GOT3 (cell line): Measurements from ENCODE around the gene CCDC15.

Experiments used
- DNase-seq: peaks from one replicate; lab custom pipeline; 2025; ENCODE audit warnings: mixed read lengths; lab: John Stamatoyannopoulos, UW

CCDC15 gene

DNA sequence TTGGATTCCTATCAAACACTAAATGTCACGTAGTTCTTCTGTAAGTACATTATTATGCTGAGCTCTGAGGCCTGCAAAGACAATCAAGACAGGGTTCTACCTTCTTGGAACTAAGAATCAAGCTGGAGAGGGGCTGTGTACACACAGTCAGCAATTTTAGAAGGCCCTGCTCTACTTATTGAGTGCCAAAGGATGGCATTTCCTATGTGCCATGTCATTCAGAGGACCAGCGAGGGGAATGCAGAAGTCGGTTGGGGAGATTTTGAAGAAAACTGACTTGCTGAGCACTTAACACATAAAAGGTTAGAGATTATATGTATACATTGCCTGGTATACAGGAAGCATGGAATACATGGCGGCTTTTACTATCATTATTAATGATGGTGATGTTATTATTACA, 114.4 kb downstream of the CCDC15 start:
- DNase-seq = no peak

DNA sequence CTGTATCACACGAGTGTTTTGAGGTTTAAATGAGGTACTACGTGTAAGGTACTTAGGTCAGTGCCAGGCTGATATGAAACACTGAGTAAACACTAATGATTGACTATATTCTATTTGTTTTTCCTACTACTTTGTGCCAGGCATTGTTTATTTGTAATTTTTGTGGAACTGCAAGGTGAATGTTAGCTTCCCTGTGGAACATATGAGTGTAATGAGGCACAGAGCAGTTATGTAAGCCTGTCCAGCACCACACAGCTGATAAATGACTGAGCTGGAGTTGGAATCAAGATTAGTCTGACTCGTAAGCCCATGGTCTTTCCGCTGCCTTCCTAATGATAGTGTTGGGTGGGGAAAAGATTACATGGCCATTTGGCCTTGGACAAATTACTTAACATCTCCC, 115.0 kb downstream of the CCDC15 start:
- DNase-seq = no peak

DNA sequence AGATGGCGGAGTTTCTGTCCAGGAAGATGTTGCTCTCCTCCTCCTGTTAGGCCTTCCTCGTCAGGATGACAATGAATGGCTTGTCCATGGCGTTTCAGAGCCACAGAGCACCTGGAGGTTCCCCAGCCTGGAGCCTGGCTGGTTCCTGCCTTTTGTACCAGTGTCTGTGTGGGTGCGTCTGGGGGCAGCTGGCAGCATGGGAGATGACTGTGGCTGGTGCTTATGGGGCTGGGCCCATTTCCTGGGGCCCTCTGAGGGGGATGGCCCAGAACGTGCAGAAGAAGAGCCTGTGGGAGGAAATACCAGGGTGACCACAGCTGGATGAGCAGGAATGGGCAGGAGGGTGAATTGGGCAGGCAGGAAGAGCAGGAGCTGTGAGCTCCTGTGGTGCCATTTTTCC, 115.8 kb downstream of the CCDC15 start:
- no peak for DNase-seq

DNA sequence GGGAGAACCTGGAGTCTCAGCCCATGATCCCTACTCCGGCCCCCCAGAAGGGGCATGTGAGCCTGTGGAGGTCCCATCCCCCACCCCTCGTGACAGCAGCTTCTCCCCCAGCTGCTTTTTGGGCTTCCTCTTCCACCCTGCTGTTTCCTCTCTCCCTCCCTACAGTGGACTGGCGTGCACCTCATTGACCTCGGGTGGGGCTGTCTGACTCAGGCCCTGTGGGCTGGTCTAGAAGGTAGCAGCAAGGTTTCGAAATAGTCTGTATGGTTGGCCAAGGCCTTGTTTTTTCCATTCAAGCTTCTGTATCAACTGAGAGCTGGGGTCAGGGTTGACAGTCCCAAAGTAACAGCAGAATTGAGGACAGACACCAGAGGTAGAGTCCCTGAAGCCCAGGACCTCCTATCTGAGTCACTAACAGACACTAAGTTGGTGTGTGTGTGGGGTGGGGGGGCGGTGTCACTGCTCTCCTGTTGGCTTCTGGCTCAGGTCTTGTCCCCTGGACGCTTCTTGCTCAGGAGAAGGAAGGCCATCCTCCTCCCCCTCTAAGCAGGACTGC, 116.8 kb downstream of the CCDC15 start:
- DNase-seq = no peak

DNA sequence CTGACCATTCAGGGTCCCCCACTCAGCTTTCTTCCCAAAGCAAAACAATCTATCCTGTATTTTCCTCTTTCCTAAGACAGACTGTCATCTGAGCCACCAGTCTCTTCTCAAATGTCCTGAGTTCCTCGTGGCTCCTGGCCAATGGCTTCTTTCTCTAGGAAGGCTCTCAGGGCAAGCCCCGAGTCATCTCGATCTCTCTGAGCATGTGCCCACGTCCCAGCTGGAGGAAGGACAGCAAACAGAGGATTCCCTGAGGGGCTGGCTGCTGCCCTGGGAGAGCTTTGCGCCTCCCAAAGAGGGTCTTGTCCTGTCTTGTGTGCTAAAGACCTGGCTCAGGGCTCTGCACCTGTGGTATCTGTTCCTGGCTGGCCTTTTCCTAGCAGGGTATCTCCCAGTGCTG, 117.4 kb downstream of the CCDC15 start:
- no peak for DNase-seq

DNA sequence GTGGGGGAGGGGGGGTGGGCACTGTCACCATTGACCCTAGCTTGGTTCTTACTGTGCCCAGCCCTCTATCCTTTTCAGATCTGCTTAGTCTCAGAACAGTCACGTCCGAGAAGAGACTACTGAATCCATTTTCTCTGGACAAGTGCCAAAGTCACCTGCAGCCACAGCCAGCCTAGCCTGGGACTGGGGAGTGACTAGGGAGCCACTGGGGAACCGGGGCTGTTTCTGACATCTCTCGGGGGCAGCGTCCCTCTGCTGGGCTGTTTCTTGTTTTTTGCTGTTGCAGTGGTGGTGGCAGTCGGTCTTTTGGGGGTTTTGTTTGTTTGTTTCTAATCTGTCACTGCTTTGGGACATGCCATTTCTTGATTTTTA, 117.8 kb downstream of the CCDC15 start:
- no peak for DNase-seq

DNA sequence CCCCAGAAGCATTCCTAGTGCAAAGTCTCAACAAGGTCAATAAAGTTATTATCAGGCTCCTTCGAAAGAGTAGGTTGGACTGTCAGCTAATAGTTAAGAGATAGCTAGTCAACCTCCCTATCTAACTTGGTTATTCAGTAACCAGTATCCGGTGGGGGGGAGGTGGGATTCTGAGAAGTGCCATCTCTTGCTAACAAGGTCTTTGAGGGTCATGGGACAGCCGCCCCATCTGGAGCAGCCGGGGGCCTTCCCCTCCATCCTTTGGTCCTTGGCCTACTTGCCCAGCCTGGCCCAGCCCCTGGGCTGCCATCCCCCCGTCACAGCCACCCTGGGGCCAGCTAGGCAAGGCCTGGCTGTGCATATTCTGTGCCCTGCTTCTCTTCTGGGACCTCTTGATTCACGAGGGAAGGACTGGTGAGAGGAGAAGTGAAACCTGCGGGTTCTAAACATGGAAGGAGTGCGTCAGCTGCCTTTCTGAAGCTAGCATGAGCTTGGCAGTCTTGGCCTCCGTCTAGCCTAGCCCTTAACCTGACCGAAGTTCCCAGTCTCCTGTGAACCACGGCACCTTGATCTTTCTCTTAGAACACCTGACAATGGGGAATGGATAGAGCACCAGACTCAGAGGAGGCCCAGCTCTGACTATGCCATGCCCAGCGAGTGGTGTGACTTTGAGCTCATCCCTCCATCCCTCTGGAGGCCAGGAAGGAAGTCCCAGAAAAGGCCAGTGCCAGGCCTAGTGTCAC, 118.4 kb downstream of the CCDC15 start:
- no peak for DNase-seq

DNA sequence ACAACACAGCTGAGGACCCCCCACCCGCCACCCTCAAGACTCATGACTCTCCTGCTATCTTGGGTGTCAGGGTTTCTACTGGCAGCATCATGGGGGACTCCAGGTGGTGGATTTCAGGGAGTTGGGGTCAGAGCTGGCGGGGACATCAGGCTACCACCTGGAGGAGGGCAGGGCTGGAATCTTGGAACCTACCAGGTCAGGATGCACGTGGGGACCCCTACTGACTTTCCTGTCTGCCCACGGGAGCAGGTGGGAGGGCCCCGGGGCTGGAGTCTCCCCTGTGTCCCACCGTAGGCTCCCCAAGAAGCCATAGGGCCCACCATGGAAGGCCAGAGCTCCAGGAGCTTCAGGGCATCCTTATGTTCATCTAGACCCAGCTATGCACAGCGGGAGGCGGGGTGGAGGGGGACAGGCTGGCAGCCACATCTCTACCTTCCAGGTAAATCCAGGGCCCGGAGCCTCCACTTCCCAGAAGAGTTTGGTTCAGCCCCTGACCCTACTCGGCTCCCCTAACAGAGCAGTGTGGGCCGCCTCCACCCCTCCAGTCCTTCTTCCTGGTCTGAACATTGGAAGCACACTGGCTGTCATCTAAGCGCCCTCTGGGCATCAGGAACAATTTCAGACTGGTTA, 119.1 kb downstream of the CCDC15 start:
- no peak for DNase-seq

DNA sequence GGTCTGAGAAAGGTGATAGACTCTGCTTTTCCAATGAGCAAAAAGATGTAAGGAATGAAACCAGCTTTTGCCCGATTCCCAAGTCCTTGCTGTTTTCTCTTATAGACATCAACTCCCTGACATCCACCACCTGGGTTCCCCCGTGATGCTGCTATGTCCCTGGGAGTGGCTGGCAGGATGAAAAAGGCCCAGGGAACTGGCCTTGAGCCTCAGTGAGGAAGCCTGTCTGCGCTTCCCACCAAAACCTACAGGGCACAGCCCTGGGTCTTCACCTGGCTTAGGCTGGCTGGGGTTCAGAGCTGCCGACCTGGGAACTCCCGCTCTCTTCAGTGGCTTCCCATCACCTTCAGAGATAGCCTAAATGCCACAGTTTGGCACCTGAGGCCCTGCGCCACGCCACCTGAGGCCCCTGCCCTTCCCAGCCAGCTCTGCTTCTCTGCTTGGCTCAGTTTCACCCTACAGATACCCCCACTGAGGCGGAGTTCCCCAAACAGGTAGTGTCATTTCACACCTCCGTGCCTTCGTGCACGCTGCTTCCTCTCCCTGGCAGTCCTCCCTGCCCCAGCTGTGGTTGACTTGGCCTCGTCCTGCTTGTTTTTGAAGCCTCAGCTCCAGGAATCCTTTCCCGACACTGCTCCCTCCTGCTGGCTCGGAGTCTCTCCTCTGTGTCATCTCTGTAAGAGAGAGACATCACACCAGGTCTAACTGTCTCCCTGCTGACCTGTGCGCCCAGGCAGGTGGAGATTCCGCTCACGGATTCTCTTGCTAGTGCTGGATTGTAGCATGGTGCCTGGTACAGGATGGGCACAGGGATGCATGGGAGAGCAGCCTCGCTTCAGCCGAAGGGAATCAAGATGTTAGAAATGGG, 119.8 kb downstream of the CCDC15 start:
- no peak for DNase-seq

DNA sequence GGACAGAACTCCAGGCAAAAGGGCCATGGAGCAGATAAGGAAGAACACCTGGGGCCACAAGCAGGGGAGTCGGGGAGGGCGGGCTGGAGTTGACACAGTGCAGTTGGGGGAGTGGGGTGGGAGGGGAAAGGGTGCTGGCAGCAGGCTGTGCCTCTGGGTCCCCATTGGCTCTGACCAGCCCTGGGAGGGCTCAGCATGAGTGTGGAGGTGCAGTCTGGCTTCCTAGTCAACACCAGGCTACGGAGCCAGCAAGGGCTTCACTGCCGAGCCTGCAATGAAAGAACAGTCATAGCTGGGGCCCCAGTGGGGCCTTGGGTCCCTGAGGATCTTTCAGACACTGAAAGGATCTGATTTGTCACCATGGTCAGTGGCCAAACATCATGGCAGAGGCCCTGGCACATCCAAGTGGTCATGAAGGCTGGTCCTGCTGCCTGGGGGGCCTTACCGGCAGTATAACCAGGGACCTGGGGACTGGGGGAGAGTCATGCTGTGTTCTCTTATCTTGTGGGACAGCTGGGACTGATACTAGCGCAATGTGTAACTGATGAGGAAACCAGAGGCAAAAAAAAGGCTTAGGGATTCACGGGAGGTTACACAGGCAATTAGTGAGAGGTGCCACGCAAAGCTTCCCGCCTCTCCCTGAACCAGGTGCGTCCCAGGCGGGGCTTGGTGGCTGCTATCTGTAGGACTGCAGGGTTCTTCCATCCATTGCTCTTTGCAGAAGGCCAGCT, 120.7 kb downstream of the CCDC15 start:
- DNase-seq = no peak

DNA sequence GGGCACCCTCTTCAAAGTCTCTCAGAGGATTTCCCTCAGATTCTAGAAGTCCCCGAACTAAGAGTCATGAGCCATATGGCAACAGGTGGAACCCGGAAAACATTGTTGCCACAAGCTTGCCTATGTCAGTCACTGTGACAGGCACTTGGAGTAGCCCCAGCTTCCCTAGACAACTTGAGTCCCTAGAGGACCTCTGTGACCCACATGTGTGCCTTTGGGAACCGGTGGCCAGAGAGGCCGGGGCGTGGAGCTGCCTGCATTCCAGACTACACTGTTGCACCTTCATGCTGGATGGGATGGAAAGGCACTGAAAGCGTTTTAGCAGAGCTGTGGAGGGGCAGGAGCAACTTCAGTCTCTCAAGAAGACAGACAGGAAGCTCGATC, 121.2 kb downstream of the CCDC15 start:
- DNase-seq = no peak

DNA sequence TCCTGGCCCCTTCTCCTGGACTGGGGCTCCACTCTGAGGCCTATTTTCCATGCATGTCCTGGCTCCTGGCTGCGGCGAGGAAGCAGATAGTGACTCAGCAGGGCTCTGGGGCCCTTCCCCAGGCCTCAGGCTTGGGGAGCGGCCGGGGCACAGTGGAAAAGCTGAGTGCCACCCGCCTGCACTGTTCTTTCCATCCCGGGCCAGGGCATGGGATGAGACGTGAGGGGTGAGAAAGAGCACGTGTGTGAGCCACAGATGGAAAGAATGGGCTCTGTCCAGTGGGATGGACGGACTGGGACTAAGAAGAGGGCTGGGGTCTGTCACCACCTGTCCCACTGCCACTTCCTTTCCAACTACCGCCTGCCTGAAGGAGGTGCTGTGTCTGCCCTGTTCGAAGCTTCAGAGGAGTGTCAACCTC, 121.9 kb downstream of the CCDC15 start:
- DNase-seq = no peak

DNA sequence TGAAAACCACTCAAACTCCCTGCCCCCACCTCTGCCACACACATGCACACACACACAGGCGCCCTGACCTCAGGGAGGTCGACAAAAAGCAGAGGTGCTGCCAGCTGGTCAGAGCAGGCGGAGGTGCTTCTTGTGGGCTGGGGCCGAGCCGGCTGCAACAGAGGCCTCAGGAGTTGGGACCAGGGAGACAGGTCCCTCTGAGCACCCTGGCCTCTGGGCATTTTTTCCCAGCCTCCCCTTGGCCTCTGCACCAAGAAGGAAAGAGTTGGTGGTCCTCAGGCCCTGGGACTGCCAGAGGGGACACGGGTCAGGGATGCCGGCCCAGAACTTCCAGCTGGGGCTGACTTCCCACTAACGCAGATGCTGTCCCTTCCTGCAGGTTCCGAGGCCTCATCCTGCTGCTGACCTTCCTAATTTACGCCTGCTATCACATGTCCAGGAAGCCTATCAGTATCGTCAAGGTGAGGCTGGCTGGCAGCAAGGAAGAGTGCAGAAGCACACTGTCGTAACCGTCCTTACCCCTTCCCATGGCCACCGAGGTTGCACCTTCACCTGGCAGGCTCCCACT, 122.5 kb downstream of the CCDC15 start:
- no peak for DNase-seq

DNA sequence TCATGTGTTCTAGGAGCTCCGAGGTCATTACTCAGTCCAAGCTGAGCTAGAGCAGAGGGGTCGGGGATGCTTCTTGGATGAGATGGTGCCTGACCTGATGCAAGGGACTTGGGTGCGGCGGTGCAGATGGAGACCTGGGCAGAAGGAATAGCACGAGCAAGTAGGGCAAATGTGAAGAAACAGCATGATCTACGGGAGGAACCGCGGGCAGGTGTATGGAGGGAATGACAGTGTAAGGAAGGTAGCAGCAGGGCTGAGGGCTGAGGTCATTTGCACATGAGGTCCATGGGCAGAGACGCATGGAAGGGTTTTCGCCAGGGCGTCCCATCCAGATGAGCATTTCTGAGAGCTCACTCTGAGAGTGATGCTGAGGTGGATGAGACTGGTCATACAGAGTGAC, 124.0 kb downstream of the CCDC15 start:
- no peak for DNase-seq

DNA sequence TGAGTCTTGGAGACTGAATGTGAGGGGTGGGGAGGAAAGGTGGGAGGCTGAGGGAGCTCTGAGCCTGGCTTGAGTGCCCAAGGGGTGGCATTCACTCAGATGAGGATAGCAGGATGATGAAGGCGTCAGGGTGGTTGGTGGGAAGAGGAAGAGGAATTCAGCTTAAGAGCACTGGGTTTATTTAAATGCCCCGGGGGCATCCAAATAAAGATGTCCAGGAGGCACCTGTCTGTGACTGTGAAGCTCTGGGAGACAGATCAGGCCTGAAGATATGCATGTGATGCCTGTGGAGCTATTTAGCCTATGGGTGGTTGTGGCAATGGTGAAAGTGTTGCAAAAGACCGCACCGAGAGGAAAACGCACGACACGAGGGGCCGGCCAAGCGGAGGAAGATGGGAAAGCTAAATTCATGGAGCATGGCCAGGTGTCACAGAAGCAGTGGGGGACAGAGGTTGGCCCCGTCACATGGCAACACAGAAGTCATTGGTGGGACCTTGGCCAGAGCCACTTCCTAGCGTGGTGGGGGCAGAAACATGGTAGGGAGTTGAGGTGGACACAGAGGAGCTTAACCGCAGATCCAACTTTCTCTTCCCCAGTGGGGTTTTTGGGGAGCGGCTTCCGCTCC, 124.6 kb downstream of the CCDC15 start:
- no peak for DNase-seq

DNA sequence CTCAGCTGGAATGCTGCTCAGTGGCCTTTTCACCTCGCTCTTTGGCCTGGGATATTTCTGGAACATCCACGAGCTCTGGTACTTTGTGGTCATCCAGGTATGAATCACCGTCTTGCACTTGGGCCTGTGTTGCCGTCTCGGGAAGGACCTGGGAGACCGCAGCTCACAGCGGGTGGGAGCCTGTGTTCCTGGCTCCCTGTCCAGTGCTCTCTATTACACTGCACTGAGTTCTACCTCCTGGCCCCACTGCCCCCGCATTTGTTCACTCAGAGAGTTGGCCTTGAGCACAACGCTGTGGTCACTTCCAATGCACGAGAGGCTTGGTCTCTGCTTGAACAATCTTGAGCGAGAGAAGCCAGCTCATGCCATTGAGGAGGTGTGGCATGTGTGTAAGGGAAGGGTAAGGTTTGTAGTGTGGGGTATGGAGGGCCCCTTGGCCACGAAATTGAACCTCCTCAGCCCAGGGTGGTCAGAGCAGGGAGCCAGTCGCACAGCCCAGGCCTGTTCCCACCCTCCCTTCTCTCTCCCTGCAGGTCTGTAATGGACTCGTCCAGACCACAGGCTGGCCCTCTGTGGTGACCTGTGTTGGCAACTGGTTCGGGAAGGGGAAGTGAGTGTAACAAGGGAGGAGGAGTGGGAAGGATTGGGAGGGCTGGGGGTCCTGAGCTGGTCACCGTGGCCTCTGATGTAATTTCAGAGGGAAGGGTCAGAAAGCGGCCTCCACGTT, 125.3 kb downstream of the CCDC15 start:
- no peak for DNase-seq

DNA sequence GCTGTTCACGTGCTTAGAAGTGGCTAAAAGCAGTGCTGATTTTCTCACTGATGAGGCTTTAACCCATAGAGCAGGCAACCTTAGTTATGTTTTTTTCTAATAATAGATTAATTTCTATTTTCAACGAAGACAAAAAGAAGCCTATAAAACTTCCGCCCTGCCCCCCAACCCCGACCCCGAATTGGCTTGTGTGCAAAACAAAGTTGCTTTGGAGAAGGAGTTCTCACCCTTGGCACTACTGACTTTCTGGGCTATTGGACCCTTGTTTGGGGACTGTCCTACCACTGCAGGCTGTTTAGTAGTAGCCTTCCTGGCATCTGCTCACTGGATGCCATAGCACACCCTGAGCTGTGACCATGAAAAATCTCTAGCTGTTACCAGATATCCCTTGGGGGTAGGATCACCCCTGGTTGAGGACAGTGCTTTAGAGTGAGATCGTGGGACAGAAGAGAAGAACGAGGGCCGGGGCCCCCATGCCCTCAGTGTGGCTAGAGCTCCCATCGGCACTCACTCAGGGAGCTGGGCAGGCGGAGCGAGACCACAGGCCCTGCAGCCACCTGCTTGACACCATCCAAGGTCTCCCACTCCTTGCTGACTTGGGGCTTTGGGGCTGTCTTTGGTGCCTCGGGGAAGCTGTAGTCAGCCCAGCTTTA, 126.0 kb downstream of the CCDC15 start:
- no peak for DNase-seq

DNA sequence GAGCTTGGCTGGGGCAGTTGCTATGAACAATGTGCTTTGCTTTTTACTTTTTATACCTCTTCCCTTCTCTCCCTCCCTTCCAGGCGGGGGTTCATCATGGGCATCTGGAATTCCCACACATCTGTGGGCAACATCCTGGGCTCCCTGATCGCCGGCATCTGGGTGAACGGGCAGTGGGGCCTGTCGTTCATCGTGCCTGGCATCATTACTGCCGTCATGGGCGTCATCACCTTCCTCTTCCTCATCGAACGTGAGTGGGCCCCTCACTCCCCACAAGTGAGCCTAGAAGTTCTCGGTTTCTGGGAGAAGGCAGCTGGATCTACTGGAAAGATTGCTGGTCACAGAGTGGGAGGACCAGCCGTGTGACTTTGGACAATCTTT, 126.5 kb downstream of the CCDC15 start:
- DNase-seq = no peak

DNA sequence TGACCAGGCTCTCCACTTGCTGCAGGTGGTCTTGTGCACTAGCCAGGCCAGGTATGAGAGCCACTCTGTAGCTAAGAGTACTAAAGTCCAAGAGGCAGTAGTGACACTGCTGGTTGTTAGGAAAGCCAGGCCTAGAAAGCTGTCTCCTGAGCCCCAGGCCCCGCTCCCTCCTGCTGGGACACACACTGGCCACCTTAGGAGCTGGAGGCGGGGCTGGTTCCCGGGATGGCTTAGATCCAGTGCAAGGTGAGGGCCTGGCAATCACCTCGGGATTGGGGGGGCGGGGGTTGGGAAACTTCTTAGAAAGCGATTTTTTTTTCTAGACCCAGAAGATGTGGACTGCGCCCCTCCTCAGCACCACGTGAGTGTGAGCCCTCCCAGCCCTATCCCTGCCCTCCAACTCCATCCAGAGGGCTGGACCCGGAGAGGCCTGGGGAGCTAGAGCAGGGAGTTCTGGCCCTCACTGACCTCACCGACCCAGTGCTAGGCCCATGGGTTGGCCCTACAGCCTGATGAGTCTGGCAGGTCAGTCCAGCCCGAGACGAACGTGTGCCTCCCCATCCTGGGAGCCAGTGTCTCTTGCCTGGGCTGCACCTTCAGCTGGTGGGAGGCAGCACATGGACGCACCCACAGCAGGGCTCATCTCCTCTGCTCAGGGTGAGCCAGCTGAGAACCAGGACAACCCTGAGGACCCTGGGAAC, 127.2 kb downstream of the CCDC15 start:
- no peak for DNase-seq
